ENCODE data around the gene CD8B.

Gene CD8B

DNA sequence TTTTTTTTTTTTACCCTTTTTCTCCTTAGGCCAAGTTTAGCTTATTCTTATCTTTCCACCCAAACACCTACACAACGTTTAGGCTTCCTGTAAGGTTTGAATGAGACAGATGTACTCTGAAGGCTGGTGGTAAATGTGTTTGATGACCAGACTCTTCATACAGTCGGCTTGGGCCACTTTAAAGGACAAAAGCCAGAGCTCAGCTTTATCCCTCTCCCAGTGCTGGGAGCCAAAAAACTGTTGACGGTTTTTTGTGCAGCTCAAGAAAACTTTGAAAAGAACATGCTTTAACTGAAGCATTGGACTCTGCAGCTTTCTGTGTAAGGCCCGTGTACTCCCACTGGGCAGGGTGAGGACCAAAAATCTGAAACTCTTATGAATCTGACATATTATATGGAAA is 86.3 kb downstream of the CD8B start:
- no peak overlapping the region for H3K4me3 ChIP-seq (ENCODE audit: low read depth, low read length)

DNA sequence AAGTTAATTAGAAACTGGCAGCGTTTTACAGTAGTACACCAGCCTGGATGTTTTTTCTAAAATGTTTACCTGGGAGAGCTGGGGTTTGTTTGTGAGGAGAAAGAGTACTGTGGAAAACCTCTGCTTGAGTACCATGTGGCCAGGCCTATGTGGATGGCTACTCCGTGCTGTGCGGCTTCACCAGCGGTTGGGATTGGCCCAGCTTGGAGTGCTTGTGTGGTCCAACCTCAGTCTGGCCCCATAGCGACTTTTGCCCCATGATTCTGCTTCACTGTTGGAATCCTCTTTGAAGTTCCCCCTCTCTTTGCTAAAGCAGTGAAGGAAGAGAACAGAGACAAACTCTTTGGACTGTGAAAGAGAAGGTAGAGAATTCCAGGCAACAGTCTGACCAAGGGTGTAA is 86.8 kb downstream of the CD8B start:
- H3K4me3 ChIP-seq (ENCODE audit: low read depth, low read length) = no peak overlapping the region

DNA sequence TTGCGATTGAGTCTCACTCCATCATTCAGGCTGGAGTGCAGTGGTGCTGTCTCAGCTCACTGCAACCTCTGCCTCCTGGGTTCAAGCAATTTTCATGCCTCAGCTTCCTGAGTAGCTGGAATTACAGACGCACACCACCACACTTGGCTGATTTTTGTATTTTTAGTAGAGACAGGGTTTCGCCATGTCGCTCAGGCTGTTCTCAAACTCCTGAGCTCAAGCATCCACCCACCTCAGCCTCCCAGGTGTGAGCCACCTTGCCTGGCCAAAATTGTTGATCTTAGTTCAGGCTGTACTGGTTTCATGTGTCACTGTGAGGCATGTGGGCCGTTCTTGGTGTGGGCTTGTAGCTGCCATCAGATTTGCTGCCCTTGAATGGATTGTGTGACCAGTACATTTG is 89.1 kb downstream of the CD8B start:
- no peak overlapping the region for H3K4me3 ChIP-seq (ENCODE audit: low read depth, low read length)

DNA sequence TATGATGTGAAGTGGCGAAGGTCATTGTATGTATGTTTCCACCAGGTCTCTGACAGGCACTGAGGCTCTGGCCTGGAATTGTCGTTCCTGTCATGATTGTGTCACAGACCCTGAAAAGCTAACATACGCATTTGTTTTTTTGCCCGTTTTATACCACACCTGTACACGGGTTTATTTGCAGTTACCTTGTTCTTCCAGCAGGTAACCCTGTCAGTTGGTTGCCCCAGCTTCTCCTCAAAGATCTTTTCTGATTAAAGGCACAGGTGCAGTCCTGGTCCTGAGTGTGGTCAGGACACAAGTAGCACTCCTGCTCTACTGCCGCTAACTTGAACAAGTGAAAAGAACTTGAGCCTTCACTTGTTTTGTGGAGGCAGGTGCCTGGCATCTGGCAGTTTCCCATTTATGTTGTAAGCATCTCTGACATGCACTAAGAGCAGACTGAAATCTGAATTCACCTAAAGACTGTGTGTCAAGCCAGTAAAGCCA is 90.8 kb downstream of the CD8B start:
- no peak overlapping the region for H3K4me3 ChIP-seq (ENCODE audit: low read depth, low read length)

DNA sequence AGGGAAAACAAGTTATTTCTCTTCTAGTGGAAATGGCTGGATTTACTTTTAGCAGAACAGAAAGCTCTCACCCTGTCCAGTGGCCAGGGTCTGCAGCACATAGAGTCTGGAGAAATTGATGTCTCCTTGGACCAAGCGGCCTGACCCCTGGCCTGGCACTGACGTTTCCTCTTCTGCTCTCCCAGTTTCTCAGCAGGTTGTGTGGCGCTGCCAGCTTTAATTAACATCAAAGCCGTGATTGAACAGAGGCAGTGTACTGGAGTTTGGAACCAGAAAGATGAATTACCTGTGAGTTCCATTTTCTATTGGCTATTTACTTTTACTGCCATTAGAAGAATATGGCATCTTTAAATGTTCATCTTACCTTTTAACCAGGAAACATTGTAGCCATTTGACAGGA is 91.8 kb downstream of the CD8B start:
- no peak overlapping the region for H3K4me3 ChIP-seq (ENCODE audit: low read depth, low read length)

DNA sequence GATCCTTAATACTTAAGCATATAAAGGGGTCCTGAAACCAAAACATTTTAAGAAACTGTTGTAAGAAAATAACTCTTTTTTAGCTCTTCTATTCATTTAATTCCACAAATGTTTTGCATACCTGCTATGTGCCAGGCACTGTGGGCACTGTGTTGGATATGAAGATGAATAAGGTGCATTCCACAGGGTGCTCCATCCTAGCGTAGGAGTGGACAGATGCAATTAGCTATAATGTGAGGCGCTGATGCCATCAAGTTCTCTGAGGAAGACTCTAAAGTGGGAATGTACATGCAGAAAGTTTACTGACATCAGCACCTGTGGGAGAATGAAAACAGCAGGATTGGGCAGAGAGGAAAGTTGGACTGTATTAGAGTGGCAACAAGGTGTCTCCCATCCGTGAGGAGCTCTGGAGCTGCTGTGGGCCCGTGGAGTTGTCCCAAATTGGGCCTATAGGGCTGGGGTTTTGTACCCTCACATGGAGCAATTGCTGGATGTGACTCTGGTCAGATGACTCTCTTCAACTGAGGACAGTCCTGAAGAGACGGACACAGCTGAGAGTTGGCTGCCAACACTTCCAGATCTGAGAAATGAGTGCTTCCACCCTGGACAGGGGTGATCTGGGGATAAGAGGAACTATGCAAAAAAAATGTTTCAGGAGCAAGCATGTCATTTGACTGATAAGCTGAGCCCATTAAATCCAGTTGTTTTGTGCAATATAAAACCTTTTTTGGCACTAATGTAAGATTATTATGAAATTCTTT is 93.3 kb downstream of the CD8B start:
- no peak overlapping the region for H3K4me3 ChIP-seq (ENCODE audit: low read depth, low read length)
